ENCODE data around the gene BRD7. TPM values are rescaled to one million over a fixed set of nuclear protein-coding genes. Genes with fewer than 3 reads are reported as not detected.

Gene BRD7
- total RNA-seq, 6 experiments from 2014 or later: 16.9 to 24.1 (median 20.2) TPM

DNA sequence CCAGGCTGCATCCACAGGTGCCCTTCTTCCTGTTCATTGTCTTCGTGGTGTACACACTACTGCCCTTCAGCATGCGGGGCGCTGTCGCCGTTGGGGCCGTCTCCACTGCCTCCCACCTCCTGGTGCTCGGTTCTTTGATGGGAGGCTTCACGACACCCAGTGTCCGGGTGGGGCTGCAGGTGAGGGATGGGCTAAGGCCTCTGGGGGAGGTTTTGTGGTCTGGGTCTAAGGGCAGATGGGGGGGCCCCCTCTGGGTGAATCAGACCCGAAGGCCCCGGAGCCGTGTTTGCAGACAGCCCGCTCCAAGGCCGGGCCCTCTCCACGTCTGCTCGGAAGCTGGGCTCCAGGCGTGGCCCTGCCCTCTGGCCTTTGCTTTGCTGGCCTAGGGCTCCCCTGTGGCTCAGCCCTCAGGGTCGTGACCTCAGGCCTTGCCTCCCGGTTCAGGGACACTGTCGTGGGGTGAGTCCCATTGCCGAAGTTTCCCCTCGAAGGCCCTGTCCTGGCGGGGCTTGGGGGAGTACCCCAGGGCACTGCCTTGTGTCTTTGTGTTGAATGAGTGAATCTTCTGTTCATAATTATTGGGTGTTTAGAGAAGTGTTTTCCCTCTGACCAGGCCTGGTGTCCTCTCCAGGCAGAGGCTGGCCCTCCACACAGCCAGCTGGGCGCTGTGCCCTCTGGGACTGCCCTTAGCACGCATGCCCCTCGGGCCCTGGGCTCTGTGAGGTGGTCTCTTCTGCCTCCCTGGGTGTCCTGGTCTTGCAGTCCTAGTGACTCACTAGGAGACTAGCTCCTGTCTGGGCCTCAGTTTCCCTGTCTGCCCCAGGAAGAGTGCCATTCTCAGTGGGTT is 76.8 kb downstream of the BRD7 start:
- DNase-seq (peak in 1 of 3 donors; percentile 17), ATAC-seq (peak in 3 of 4 donors; percentile 19 to 84 (median 38))
- Histone ChIP-seq H3K36me3 (no peaks in the 10 kb centered on the region), H3K4me3 (no peak overlapping the region), H3K4me1 (peaks cover 0 to 5% (median 0%) of the 10 kb centered on the region in 4 donors), H3K27ac (no peak overlapping the region), H3K9me3 (no peaks in the 10 kb centered on the region), H3K27me3 (no peaks in the 10 kb centered on the region)
- intact Hi-C loops (cut with DNase I): no loop called here
- TF ChIP-seq, protein P1, sequence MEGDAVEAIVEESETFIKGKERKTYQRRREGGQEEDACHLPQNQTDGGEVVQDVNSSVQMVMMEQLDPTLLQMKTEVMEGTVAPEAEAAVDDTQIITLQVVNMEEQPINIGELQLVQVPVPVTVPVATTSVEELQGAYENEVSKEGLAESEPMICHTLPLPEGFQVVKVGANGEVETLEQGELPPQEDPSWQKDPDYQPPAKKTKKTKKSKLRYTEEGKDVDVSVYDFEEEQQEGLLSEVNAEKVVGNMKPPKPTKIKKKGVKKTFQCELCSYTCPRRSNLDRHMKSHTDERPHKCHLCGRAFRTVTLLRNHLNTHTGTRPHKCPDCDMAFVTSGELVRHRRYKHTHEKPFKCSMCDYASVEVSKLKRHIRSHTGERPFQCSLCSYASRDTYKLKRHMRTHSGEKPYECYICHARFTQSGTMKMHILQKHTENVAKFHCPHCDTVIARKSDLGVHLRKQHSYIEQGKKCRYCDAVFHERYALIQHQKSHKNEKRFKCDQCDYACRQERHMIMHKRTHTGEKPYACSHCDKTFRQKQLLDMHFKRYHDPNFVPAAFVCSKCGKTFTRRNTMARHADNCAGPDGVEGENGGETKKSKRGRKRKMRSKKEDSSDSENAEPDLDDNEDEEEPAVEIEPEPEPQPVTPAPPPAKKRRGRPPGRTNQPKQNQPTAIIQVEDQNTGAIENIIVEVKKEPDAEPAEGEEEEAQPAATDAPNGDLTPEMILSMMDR (IDR thresholded peaks at IDR 0.05): no peak
- TF ChIP-seq POLR2A (IDR thresholded peaks at IDR 0.05): no peak
- 0% methylated on average over 1 of the region's 26 CpGs for WGBS (ENCODE audit: insufficient coverage, low coverage, low lambda C conversion rate, missing lambda C conversion rate)

DNA sequence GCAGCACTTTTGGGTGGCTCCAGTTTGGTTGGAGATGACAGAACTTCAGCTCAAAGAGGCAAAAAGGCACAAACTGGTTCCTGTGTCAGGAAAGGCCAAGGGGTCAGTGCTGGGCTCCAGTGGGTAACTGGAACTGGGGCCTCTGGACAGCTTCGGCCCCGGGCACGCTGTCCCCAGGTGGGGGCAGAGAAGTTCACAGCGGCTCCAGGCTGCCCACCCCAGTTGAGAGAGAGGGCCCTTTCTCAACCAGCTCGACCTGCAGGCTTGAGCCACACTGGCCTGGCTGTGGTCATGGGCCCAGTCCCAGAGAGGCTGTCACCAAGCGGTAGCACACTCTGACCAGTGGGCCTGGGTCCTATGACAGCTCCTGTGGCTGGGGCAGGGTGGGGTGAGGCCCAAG is 77.9 kb downstream of the BRD7 start:
- Histone ChIP-seq H3K4me1 (peaks cover 0 to 5% (median 0%) of the 10 kb centered on the region in 4 donors), H3K27me3 (no peaks in the 10 kb centered on the region), H3K36me3 (no peaks in the 10 kb centered on the region), H3K27ac (no peak overlapping the region), H3K4me3 (no peak overlapping the region), H3K9me3 (no peaks in the 10 kb centered on the region)
- intact Hi-C loops (cut with DNase I): no loop called here
- ATAC-seq: no peak
- TF ChIP-seq, protein P1 (IDR thresholded peaks at IDR 0.05): no peak
- no peak for TF ChIP-seq POLR2A (IDR thresholded peaks at IDR 0.05)
- no peak for DNase-seq
- WGBS (ENCODE audit: insufficient coverage, low coverage, low lambda C conversion rate, missing lambda C conversion rate): no CpG with 5 or more reads among the region's 6 CpGs

DNA sequence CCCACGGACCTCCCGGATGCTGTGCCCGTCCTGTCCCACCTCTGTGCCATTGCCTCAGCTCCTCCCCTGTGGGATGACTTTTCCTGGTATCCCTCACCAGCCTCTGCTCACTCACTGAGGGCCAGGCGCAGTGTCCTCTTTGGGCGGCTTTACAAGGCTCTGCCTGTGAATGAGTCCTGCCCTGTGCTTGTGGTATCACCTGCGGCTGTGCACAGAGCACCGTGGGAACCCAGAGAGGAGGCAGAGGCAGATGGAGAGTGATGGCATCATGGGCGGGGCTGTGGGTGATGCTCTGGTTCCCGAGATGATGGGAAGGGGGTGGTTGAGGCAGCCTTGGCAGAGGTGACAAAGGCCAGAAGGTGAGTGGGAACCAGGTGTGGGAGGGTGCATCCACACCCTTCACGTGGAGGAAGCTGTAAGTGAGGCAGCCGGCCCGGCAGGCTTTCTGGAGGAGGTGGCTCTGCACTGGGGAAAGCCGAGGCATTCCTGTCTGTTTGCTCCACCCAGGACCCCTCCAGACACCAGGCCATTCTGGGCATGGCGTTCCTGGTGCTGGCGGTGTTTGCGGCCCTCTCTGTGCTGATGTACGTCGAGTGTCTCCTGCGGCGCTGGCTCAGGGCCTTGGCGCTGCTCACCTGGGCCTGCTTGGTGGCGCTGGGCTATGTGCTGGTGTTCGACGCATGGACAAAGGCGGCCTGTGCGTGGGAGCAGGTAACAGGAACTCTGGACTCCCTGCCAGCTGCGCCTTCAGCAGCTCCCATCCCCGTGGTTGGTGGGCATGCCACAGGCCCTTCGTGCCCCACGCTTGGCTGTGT is 78.6 kb downstream of the BRD7 start:
- no peaks in the 10 kb centered on the region for H3K36me3 ChIP-seq

DNA sequence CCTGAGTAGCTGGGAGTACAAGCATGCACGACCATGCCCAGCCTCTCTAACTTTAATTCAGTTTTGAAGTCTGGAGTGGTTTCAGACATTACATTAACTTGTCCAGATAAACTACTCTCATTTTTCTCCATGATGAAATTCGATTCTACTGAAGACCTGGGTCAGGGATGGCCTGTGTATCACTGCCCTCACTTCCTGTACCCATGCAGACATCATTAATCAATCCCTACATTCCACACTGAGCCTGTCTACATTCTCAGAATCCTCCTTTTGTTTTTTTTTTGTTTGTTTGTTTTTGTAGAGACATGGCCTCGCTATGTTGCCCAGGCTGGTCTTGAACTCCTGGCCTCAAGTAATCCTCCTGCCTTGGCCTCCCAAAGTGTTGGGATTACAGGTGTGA is 79.9 kb downstream of the BRD7 start:
- DNase-seq (no peak), ATAC-seq (no peak)
- TF ChIP-seq, protein P1 (IDR thresholded peaks at IDR 0.05): no peak
- no peak for TF ChIP-seq POLR2A (IDR thresholded peaks at IDR 0.05)
- H3K4me3 ChIP-seq: no peak overlapping the region
- H3K36me3 ChIP-seq: no peaks in the 10 kb centered on the region
- intact Hi-C loops (cut with DNase I): no loop called here
- 74% methylated on average over 3 of the region's 3 CpGs for WGBS (ENCODE audit: insufficient coverage, low coverage, low lambda C conversion rate, missing lambda C conversion rate)
- no peaks in the 10 kb centered on the region for H3K9me3 ChIP-seq
- H3K4me1 ChIP-seq: peaks cover 0 to 16% (median 0%) of the 10 kb centered on the region in 4 donors
- H3K27me3 ChIP-seq: no peaks in the 10 kb centered on the region
- H3K27ac ChIP-seq: no peak overlapping the region

More for the DNA sequence above, 78.6 kb downstream of the BRD7 start:
- ATAC-seq (no peak), DNase-seq (peak in 1 of 3 donors; percentile 13)
- WGBS (ENCODE audit: insufficient coverage, low coverage, low lambda C conversion rate, missing lambda C conversion rate): 68% methylated on average over 4 of the region's 30 CpGs
- intact Hi-C loops (cut with DNase I): no loop called here
- Histone ChIP-seq H3K4me3 (no peak overlapping the region), H3K4me1 (peaks cover 0 to 5% (median 0%) of the 10 kb centered on the region in 4 donors), H3K27ac (no peak overlapping the region), H3K27me3 (no peaks in the 10 kb centered on the region), H3K9me3 (no peaks in the 10 kb centered on the region)
- TF ChIP-seq POLR2A (IDR thresholded peaks at IDR 0.05): no peak
- TF ChIP-seq, protein P1 (IDR thresholded peaks at IDR 0.05): no peak

All from right lobe of liver (tissue), 6 donors.